ENCODE results near the gene SAA1. TPM values are rescaled to one million over a fixed set of nuclear protein-coding genes. Genes with fewer than 3 reads are reported as not detected.

The SAA1 gene
- total and polyA plus RNA-seq, 10 of the 15 experiments (the other 5 are each of a cell fraction or from before 2014, with no cell fraction given): 0.36 to 6.9 TPM; not detected in 8

- TF ChIP-seq ZBED1 (IDR thresholded peaks at IDR 0.05; ENCODE audit: borderline replicate concordance) (no peak), RCOR1 (conservative IDR thresholded peaks at IDR 0.05; ENCODE audit: low read depth, low read length) (no peak), SREBF1 (IDR thresholded peaks at IDR 0.05; ENCODE audit: low read length) (no peak), MLLT1 (IDR thresholded peaks at IDR 0.05) (no peak), KDM1A (IDR thresholded peaks at IDR 0.05; ENCODE audit: borderline replicate concordance) (no peak), CHD1 (IDR thresholded peaks at IDR 0.05; ENCODE audit: low read depth, low read length) (no peak), SREBF2 (IDR thresholded peaks at IDR 0.05; ENCODE audit: low read length) (no peak), BCL3 (IDR thresholded peaks at IDR 0.05; ENCODE audit: borderline replicate concordance, insufficient read depth, low read depth, low read length, poor library complexity, severe bottlenecking) (no peak), PML (IDR thresholded peaks at IDR 0.05; ENCODE audit: low read length) (no peak), STAT3 (IDR thresholded peaks at IDR 0.05; ENCODE audit: low read depth, low read length) (no peak)
Measured at GRCh38 chr11:18280438-18281045, 14.5 kb downstream of the SAA1 start (continued).

- WGBS (ENCODE audit: insufficient coverage, insufficient replicate concordance, low lambda C conversion rate, missing lambda C conversion rate): 54% methylated on average over 2 of the region's 2 CpGs
- DNase-seq (ENCODE audit: low read depth, low spot score) (no peak), FAIRE-seq (no peak), ATAC-seq (no peak)
- in situ Hi-C loops (cut with MboI): no loop called here
- H3K4me1 ChIP-seq (ENCODE audit: control insufficient read depth, insufficient read depth, low read length): peaks cover 11% of the 10 kb centered on the region
- no peaks in the 10 kb centered on the region for H3K79me2 ChIP-seq (ENCODE audit: control insufficient read depth, insufficient read depth, low read length)
- H2AFZ ChIP-seq (ENCODE audit: control insufficient read depth, low read depth, low read length): no peak overlapping the region
- no peaks in the 10 kb centered on the region for H4K20me1 ChIP-seq (ENCODE audit: control insufficient read depth, insufficient read depth)
- ChIA-PET CTCF (interaction anchor here (0.6 to 1.8 kb wide), 4 partner anchors 19 to 167 kb away, joined by 3 to 8 read pairs (median 6); no protein-coding TSS in a partner anchor), SMC1A (ENCODE audit: uncharacterized antibody, unreplicated experiment) (interaction anchor here (0.7 to 2.2 kb wide), 4 partner anchors 15 to 101 kb away, joined by 3 to 7 read pairs (median 4); partner anchors contain the start of gene HPS5), RAD21 (ENCODE audit: unreplicated experiment) (no interaction called here), POLR2A (interaction anchor here (0.5 to 1.1 kb wide), 2 partner anchors 17 to 31 kb away, joined by 3 to 5 read pairs; no protein-coding TSS in a partner anchor)
- H3K27ac ChIP-seq (ENCODE audit: control insufficient read depth, insufficient read depth): no peak overlapping the region
- no peaks in the 10 kb centered on the region for H3K27me3 ChIP-seq (replicated peaks in 1 of 2; ENCODE audit: control insufficient read depth in 2 of 2, insufficient read depth in 2 of 2, low read length in 1 of 2)
- BruUV-seq (replicated peaks): no TSS peak
- H3K9me3 ChIP-seq (replicated peaks; ENCODE audit: control insufficient read depth, insufficient read depth, low read length): no peaks in the 10 kb centered on the region
- H3K4me3 ChIP-seq: no peak overlapping the region
- no peak overlapping the region for H3K9ac ChIP-seq (ENCODE audit: control insufficient read depth, insufficient read depth, low read length)
- intact Hi-C loops (cut with micrococcal nuclease; ENCODE audit: unreplicated experiment): no loop called here
- H3K36me3 ChIP-seq (ENCODE audit: control insufficient read depth in 2 of 2, insufficient read depth in 2 of 2, low read length in 1 of 2): peaks cover 14 to 48% of the 10 kb centered on the region in 2 experiments
- no peak overlapping the region for H3K4me2 ChIP-seq (ENCODE audit: control insufficient read depth, insufficient read depth)
- TF ChIP-seq SMC3 (IDR thresholded peaks at IDR 0.05; ENCODE audit: borderline replicate concordance, low read length) (no peak), SREBF1 (IDR thresholded peaks at IDR 0.05; ENCODE audit: low read length) (no peak), EP300 (IDR thresholded peaks at IDR 0.05; ENCODE audit: borderline replicate concordance in 1 of 2, control insufficient read depth in 1 of 2, low read depth in 2 of 2, low read length in 2 of 2) (no peak), TARDBP (IDR thresholded peaks at IDR 0.05; ENCODE audit: borderline replicate concordance) (no peak), RELA (IDR thresholded peaks at IDR 0.05; ENCODE audit: borderline replicate concordance, partially characterized antibody) (no peak), IRF3 (IDR thresholded peaks at IDR 0.05) (no peak), CBX5 (IDR thresholded peaks at IDR 0.05; ENCODE audit: low read depth) (no peak), POLR2AphosphoS5 (IDR thresholded peaks at IDR 0.05; ENCODE audit: low read length) (no peak), NFYA (IDR thresholded peaks at IDR 0.05; ENCODE audit: borderline replicate concordance, low read depth, low read length) (no peak), FOS (IDR thresholded peaks at IDR 0.05; ENCODE audit: borderline replicate concordance, extremely low read depth, insufficient read length) (no peak)
Measured at GRCh38 chr11:18282626-18283025, 16.6 kb downstream of the SAA1 start.

All from GM12878 (cell line).